ENCODE measurements around the gene AGAP1. TPM values are rescaled to one million over a fixed set of nuclear protein-coding genes. Genes with fewer than 3 reads are reported as not detected.

Gene AGAP1
- total and polyA plus RNA-seq, 2 donors from 2014 or later, result 8.1 to 44.5 TPM

DNA sequence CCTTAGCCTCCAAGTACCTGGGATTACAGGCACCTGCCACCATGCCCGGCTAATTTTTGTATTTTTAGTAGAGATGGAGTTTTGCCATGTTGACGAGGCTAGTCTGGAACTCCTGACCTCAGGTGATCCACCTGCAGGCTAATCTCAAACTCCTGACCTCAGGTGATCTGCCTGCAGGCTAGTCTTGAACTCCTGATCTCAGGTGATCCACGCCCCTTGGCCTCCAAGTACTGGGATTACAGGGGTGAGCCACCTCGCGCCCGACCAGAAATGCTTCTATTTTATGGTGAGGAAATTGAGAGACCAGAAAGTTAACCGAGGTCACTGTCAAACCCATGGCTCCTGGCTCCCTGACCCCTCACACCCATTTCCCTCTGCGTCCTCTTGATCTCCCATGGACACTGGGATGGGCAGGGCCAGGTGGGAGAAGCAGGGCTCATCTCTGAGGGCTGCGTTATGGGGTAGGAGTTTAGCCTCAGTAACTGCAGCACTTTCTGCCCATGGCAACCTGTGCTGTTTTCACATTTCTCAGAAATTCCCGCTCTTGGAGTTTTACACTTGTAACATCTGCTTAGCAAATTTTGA is 210.0 kb downstream of the AGAP1 start:
- Histone ChIP-seq H3K27ac (ENCODE audit: low read depth in 2 of 2, low read length in 2 of 2) (no peak overlapping the region), H3K4me1 (ENCODE audit: control insufficient read depth in 2 of 3, insufficient read depth in 2 of 3, low read depth in 1 of 3, low read length in 3 of 3) (peaks cover 0 to 3% (median 0%) of the 10 kb centered on the region in 3 donors), H3K36me3 (ENCODE audit: control insufficient read depth in 2 of 3, insufficient read depth in 3 of 3, low read length in 3 of 3) (no peaks in the 10 kb centered on the region), H3K9ac (ENCODE audit: low read length in 3 of 3) (no peak overlapping the region), H3K9me3 (ENCODE audit: control insufficient read depth in 2 of 3, insufficient read depth in 1 of 3, low read length in 3 of 3) (no peaks in the 10 kb centered on the region), H3K4me3 (ENCODE audit: low read length in 3 of 3) (no peak overlapping the region), H3K27me3 (ENCODE audit: control insufficient read depth, insufficient read depth, low read length) (no peaks in the 10 kb centered on the region)
- no peak for FAIRE-seq
- no peak for TF ChIP-seq CTCF (IDR thresholded peaks at IDR 0.05; ENCODE audit: borderline replicate concordance, extremely low read depth, insufficient read depth)
- intact Hi-C loops (cut with DNase I), result no loop called here
- DNase-seq, result no peak

DNA sequence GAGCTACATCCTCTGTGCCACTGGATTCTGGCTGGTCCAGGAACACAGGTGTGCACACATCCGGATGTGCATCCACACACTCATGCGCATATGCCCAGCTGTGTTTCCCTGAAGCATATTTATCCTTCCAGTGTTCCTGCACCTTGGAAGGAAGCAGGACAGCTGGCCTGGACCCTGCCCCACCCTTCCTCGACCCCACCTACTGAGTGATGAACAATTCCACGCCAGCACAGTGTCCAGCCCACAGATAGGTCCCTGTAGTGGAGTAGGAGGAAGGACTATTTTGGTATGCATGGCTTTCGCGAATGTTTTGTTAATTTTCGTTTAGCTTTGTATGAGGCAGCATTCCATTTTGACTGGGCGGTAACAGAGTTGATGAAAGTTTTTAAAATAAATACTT is 211.5 kb downstream of the AGAP1 start:
- no peak overlapping the region for H3K4me3 ChIP-seq (ENCODE audit: low read length in 3 of 3)
- intact Hi-C loops (cut with DNase I), result no loop called here
- FAIRE-seq (no peak), DNase-seq (no peak)
- no peak overlapping the region for H3K27ac ChIP-seq (ENCODE audit: low read depth in 2 of 2, low read length in 2 of 2)
- no peak overlapping the region for H3K9ac ChIP-seq (ENCODE audit: low read length in 3 of 3)
- H3K9me3 ChIP-seq (ENCODE audit: control insufficient read depth in 2 of 3, insufficient read depth in 1 of 3, low read length in 3 of 3), result no peaks in the 10 kb centered on the region
- H3K27me3 ChIP-seq (ENCODE audit: control insufficient read depth, insufficient read depth, low read length), result no peaks in the 10 kb centered on the region
- TF ChIP-seq CTCF (IDR thresholded peaks at IDR 0.05; ENCODE audit: borderline replicate concordance, extremely low read depth, insufficient read depth), result no peak
- peaks cover 0 to 4% (median 0%) of the 10 kb centered on the region in 3 donors for H3K36me3 ChIP-seq (ENCODE audit: control insufficient read depth in 2 of 3, insufficient read depth in 3 of 3, low read length in 3 of 3)
- H3K4me1 ChIP-seq (ENCODE audit: control insufficient read depth in 2 of 3, insufficient read depth in 2 of 3, low read depth in 1 of 3, low read length in 3 of 3), result peaks cover 0 to 5% (median 0%) of the 10 kb centered on the region in 3 donors

DNA sequence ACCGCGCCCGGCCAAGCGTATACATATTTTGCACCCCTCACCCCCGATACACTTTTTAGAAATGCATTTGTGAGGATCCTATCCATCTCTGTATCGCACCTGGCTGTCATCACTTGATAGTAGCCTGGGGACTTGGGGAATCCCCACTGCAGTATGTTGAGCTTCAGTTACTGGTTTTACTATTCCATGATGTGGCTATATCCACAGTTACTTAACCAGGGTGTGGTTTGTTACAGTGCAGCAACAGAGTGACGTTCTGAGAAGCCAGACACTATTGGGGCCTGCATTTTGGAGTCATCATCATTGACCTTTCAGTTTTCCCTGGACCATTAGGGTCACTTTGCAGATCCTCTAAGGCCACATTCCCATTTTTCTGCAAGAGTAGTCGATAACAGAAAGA is 212.7 kb downstream of the AGAP1 start:
- DNase-seq (no peak), FAIRE-seq (no peak)
- Histone ChIP-seq H3K27me3 (ENCODE audit: control insufficient read depth, insufficient read depth, low read length) (no peaks in the 10 kb centered on the region), H3K4me1 (ENCODE audit: control insufficient read depth in 2 of 3, insufficient read depth in 2 of 3, low read depth in 1 of 3, low read length in 3 of 3) (peaks cover 0 to 5% (median 0%) of the 10 kb centered on the region in 3 donors), H3K27ac (ENCODE audit: low read depth in 2 of 2, low read length in 2 of 2) (no peak overlapping the region), H3K9ac (ENCODE audit: low read length in 3 of 3) (no peak overlapping the region), H3K4me3 (ENCODE audit: low read length in 3 of 3) (no peak overlapping the region), H3K36me3 (ENCODE audit: control insufficient read depth in 2 of 3, insufficient read depth in 3 of 3, low read length in 3 of 3) (peaks cover 0 to 4% (median 0%) of the 10 kb centered on the region in 3 donors), H3K9me3 (ENCODE audit: control insufficient read depth in 2 of 3, insufficient read depth in 1 of 3, low read length in 3 of 3) (no peaks in the 10 kb centered on the region)
- no peak for TF ChIP-seq CTCF (IDR thresholded peaks at IDR 0.05; ENCODE audit: borderline replicate concordance, extremely low read depth, insufficient read depth)
- intact Hi-C loops (cut with DNase I), result no loop called here

Data from kidney (tissue), 14 donors.